GM10248 (cell line): ENCODE results near the gene GMPPB.

ENCODE experiments used
- CTCF ChIA-PET: fragments of 300-600 bp; sonication (Branson Sonifier 250); formaldehyde crosslinking; extraction: SDS; loops from one replicate; lab custom pipeline; 2021; ENCODE audit warnings: antibody characterized with exemption; lab: Yijun Ruan, JAX
- POLR2A ChIA-PET: fragments of 350-650 bp; sonication (Branson Sonifier 250); formaldehyde crosslinking; extraction: SDS; loops from one replicate; lab custom pipeline; 2020; ENCODE audit warnings: antibody characterized with exemption; lab: Yijun Ruan, JAX
- DNase-seq: peaks from one replicate; pipeline ENCODE4 v3.0.0; 2012; ENCODE audit errors: extremely low spot score
- TF ChIP-seq, protein P1 (sequence below): IDR thresholded peaks from 2 replicates; pipeline ENCODE4 v1.5.1; 2012; ENCODE audit warnings: mild to moderate bottlenecking, low read depth; ENCODE audit errors: extremely low read depth, missing control alignments, control extremely low read depth

GMPPB gene

DNA sequence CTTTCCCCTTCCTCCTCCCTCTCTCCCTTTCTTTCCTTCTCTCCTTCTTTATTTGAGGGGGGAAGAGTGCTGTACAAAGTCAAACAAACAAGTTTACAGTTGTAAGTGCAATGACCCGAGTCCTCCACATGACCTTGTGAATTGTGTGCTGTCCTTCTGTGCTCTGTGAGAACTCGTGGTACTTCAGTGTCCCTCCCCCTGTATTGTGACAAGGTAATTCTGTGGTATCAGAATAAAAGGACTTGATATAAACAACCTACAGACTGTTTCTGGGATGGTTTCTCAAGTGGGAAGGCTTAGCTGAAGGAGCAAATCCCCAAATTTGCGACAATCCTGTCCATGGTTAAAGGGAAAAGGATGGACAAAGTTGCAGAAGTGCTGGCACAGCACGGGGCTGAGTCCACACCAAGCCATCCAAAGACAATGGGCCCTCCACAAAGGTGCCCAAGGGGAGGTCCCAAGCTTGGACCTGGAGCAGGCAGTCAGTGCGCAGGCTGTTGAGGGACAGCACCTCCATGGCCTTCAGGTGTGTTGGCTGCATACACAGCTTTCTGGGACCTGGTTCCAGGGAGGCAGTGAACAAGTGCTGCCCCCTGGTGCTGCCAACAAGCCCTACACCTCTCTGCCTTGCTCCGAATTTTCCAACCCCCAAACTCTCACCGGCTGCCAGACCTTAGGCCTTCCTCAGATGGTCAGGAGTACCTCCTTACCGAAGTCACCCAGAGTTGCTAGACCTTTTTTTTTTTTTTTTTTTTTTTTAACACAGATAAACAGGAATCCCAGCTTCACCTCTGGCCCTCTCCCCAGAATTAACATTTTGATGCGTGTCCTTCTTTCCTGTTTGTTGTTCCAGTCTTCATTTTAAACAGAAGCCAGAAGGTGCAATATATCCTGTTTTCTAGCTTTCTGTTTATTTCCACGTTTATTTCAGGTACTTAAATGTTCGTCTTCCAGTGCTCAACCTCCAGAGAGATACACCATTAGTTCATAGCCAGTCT is 52.2 kb downstream of the GMPPB start:
- CTCF ChIA-PET, result interaction anchor here (0.6 to 5.4 kb wide), 34 partner anchors 8 to 253 kb away, joined by 3 to 198 read pairs (median 4); partner anchors contain the start of gene BSN
- TF ChIP-seq, protein P1, sequence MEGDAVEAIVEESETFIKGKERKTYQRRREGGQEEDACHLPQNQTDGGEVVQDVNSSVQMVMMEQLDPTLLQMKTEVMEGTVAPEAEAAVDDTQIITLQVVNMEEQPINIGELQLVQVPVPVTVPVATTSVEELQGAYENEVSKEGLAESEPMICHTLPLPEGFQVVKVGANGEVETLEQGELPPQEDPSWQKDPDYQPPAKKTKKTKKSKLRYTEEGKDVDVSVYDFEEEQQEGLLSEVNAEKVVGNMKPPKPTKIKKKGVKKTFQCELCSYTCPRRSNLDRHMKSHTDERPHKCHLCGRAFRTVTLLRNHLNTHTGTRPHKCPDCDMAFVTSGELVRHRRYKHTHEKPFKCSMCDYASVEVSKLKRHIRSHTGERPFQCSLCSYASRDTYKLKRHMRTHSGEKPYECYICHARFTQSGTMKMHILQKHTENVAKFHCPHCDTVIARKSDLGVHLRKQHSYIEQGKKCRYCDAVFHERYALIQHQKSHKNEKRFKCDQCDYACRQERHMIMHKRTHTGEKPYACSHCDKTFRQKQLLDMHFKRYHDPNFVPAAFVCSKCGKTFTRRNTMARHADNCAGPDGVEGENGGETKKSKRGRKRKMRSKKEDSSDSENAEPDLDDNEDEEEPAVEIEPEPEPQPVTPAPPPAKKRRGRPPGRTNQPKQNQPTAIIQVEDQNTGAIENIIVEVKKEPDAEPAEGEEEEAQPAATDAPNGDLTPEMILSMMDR, result peak; percentile 82
- peak; percentile 84 for DNase-seq
- POLR2A ChIA-PET, result interaction anchor here (0.5 to 0.9 kb wide), 2 partner anchors 132 to 191 kb away, joined by 3 to 4 read pairs; no protein-coding TSS in a partner anchor

DNA sequence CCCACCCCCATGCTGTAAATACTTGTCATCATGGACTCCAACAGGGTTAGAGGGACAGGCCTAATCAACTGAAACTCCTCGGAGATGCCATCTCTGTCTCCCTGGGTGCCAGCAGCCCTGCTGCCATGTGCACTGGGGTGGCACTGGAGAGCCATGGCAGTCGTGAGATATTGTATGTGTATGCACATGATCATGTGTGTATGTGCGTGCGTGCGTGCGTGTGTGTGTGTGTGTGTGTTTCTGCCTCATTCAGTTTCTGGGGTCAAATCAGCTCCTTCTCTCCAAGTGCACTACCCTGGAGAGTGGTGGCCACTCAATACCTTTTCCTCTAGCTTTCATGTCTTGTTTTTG is 52.8 kb downstream of the GMPPB start:
- TF ChIP-seq, protein P1, result no peak
- CTCF ChIA-PET, result interaction anchor here (0.6 to 5.4 kb wide), 28 partner anchors 8 to 254 kb away, joined by 3 to 198 read pairs (median 5); partner anchors contain the start of gene BSN
- POLR2A ChIA-PET, result interaction anchor here (0.5 kb wide), 1 partner anchor 191 kb away, joined by 4 read pairs; no protein-coding TSS in a partner anchor
- no peak for DNase-seq
